ENCODE measurements around the gene SCN3A.

- no peak for TF ChIP-seq CTCF (conservative IDR thresholded peaks at IDR 0.05 in 1 of 2, IDR thresholded peaks at IDR 0.05 in 1 of 2; ENCODE audit: extremely low read depth in 1 of 2, insufficient read depth in 1 of 2, low read depth in 1 of 2, low read length in 2 of 2)
- no peak for TF ChIP-seq EZH2 (IDR thresholded peaks at IDR 0.05; ENCODE audit: borderline replicate concordance, low read length)
Measured at GRCh38 chr2:165083326-165083725, 120.5 kb downstream of the SCN3A start.
